Esophagus muscularis mucosa (tissue), 2 donors: ENCODE data around the gene CNDP1.

Experiments used
- EP300 ChIP-seq: sonication (generic); formaldehyde crosslinking; IDR thresholded peaks from one replicate; pipeline ENCODE4 v1.6.1; 2017; ENCODE audit warnings: antibody characterized with exemption
- POLR2A ChIP-seq: fragments of 450-650 bp; IDR thresholded peaks from one replicate; pipeline ENCODE4 v1.6.1; 2017; ENCODE audit warnings: antibody characterized with exemption, moderate library complexity, mild to moderate bottlenecking, low read depth

DNA sequence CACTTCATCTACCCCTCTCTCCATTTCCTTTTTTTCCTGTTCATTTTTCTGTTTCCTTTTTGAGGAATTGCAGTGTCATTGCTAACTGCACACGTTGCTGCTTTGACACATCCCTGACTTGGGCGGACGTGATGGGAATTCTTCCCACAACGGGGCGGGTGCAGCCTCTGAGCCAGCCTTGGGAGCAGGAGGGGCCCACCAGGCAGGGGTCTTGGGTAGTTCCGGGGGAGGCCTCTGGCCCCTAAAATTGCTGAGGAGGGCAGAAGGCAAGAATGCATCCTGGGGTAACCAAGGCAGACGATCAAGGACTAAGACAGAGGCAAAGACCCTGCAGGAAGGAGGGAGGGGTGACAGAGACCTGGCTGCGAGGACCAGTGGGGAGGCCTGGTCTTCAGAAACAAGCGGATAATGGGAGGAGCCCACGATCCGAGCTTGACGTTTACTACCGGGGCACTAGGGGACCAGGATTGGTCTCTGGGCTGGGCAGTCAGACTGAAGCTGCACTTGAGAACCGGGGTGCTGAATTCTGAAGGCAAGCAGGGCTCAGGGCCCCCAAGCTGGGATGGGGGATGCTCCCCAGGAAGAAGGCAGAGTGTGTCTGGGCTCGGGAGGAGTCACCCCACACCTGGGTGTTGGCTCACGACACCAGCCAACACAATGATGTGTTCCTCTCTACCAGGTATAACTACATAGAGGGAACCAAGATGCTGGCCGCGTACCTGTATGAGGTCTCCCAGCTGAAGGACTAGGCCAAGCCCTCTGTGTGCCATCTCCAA, 14.8 kb upstream of the CNDP1 start:
- TF ChIP-seq POLR2A, result no peak
- TF ChIP-seq EP300, result no peak
